Endothelial cell of umbilical vein (primary cell): Measurements from ENCODE around the gene EXOC1. TPM values are rescaled to one million over a fixed set of nuclear protein-coding genes. Genes with fewer than 3 reads are reported as not detected.

Source experiments
- BruUV-seq: library from RNA; stranded (reverse); fragments of 400-500 nt; replicated peaks from 2 replicates; lab custom pipeline; 2021; lab: Mats Ljungman, UMichigan
- CTCF ChIA-PET: fragments of 300-600, 350-600 bp; sonication (Branson Sonifier 250); formaldehyde crosslinking; loops from one replicate; lab custom pipeline; 2021; ENCODE audit warnings: antibody characterized with exemption, inconsistent platforms; lab: Charles Lee
- POLR2A ChIA-PET: fragments of 300-600, 350-600 bp; sonication (Branson Sonifier 250); formaldehyde crosslinking; loops from one replicate; lab custom pipeline; 2021; ENCODE audit warnings: antibody characterized with exemption, inconsistent platforms; lab: Charles Lee
- DNase-seq: peaks from one replicate; pipeline ENCODE4 v3.0.0-alpha.2; 2011; ENCODE audit warnings: low read depth, low spot score
- FAIRE-seq: peaks from 2 replicates; lab custom pipeline; 2011; peaks lifted over from hg19 to GRCh38; lab: Jason Lieb, UNC
- H2AFZ ChIP-seq: 2 replicates; pipeline ENCODE4 v1.6.0; 2012; ENCODE audit warnings: low read depth, low read length, control low read depth, inconsistent platforms
- H3K27ac ChIP-seq: 2 replicates; pipeline ENCODE4 v1.5.1; 2011; ENCODE audit warnings: low read depth, mild to moderate bottlenecking, control low read depth, low read length, moderate library complexity; ENCODE audit not compliant: insufficient read depth
- H3K27me3 ChIP-seq, 2 experiments: 2 replicates each; pipeline versions ENCODE4 v1.6.0 to v1.6.1; 2011; ENCODE audit warnings: low read length in 2 of 2, mixed read lengths in 1 of 2; ENCODE audit not compliant: control insufficient read depth in 2 of 2, insufficient read depth in 2 of 2
- H3K36me3 ChIP-seq, 2 experiments: 2 replicates in 1 of 2; 3 replicates in 1 of 2; pipeline ENCODE4 v1.5.1; 2011; ENCODE audit warnings: low read length in 2 of 2, mild to moderate bottlenecking in 1 of 2, moderate library complexity in 1 of 2; ENCODE audit not compliant: control insufficient read depth in 2 of 2, insufficient read depth in 2 of 2; ENCODE audit errors: extremely low read depth in 1 of 2
- H3K4me1 ChIP-seq: 3 replicates; pipeline ENCODE4 v1.5.1; 2011; ENCODE audit warnings: mild to moderate bottlenecking, low read length; ENCODE audit not compliant: control insufficient read depth, insufficient read depth; ENCODE audit errors: extremely low read depth
- H3K4me2 ChIP-seq: 2 replicates; pipeline ENCODE4 v1.6.1; 2011; ENCODE audit warnings: low read length, control low read depth, mixed read lengths; ENCODE audit not compliant: insufficient read depth
- H3K4me3 ChIP-seq, 3 experiments: fragments of 200-600 bp in 1 of 3; sonication (generic), shearing (Covaris generic) in 1 of 3; replicated peaks in 1 of 3; 2 replicates each; pipeline ENCODE4 v1.5.1; 2011 to 2016; ENCODE audit warnings: control low read depth in 3 of 3, low read length in 3 of 3, mild to moderate bottlenecking in 2 of 3, inconsistent platforms in 1 of 3, low read depth in 1 of 3, moderate library complexity in 1 of 3; ENCODE audit not compliant: insufficient read depth in 1 of 3
- H3K79me2 ChIP-seq: 2 replicates; pipeline ENCODE4 v1.6.0; 2012; ENCODE audit warnings: low read length, inconsistent platforms; ENCODE audit not compliant: control insufficient read depth, insufficient read depth
- H3K9ac ChIP-seq: replicated peaks from 2 replicates; pipeline ENCODE3; 2011; ENCODE audit warnings: low read length, control low read depth; ENCODE audit not compliant: insufficient read depth; ENCODE audit errors: extremely low read depth
- H3K9me1 ChIP-seq: replicated peaks from 3 replicates; pipeline ENCODE4 v1.6.0; 2011; ENCODE audit warnings: mild to moderate bottlenecking, low read length; ENCODE audit not compliant: control insufficient read depth, insufficient read depth; ENCODE audit errors: extremely low read depth
- H3K9me3 ChIP-seq: replicated peaks from 2 replicates; pipeline ENCODE4 v1.5.1; 2012; ENCODE audit warnings: low read length, inconsistent platforms; ENCODE audit not compliant: control insufficient read depth, insufficient read depth
- H4K20me1 ChIP-seq: replicated peaks from 2 replicates; pipeline ENCODE3; 2011; ENCODE audit warnings: mild to moderate bottlenecking, low read length; ENCODE audit not compliant: control insufficient read depth, insufficient read depth; ENCODE audit errors: extremely low read depth
- CTCF ChIP-seq, 2 donors: IDR thresholded peaks; 1 replicate in 1 of 2; 2 replicates in 1 of 2; pipeline ENCODE4 v1.5.1; 2011; ENCODE audit warnings: low read length in 2 of 2, mild to moderate bottlenecking in 2 of 2, moderate library complexity in 2 of 2, control low read depth in 1 of 2, inconsistent platforms in 1 of 2, low read depth in 1 of 2; ENCODE audit not compliant: insufficient read depth in 1 of 2; ENCODE audit errors: extremely low read depth in 1 of 2
- EZH2 ChIP-seq: IDR thresholded peaks from 2 replicates; pipeline ENCODE4 v1.6.1; 2012; ENCODE audit warnings: borderline replicate concordance, low read depth, mild to moderate bottlenecking, moderate library complexity, low read length, inconsistent platforms; ENCODE audit not compliant: severe bottlenecking
- FOS ChIP-seq: IDR thresholded peaks from 2 replicates; pipeline ENCODE4 v1.6.1; 2011; ENCODE audit warnings: mild to moderate bottlenecking, low read length, moderate library complexity, borderline replicate concordance; ENCODE audit not compliant: insufficient read depth
- GATA2 ChIP-seq: IDR thresholded peaks from 2 replicates; pipeline ENCODE4 v1.7.0; 2011; ENCODE audit warnings: low read depth, mild to moderate bottlenecking, moderate library complexity, mixed read lengths, low read length; ENCODE audit not compliant: insufficient read length, insufficient read depth
- JUN ChIP-seq: IDR thresholded peaks from 2 replicates; pipeline ENCODE4 v1.6.1; 2011; ENCODE audit warnings: borderline replicate concordance, low read depth; ENCODE audit not compliant: insufficient read length, insufficient read depth
- MAX ChIP-seq: IDR thresholded peaks from 2 replicates; pipeline ENCODE4 v1.6.1; 2011; ENCODE audit not compliant: insufficient read depth, insufficient read length
- MYC ChIP-seq: IDR thresholded peaks from one replicate; pipeline ENCODE4 v1.6.1; 2011; ENCODE audit warnings: mild to moderate bottlenecking, low read depth, low read length
- POLR2A ChIP-seq: IDR thresholded peaks from 2 replicates; pipeline ENCODE4 v1.6.1; 2012; ENCODE audit warnings: low read depth, mild to moderate bottlenecking, control low read depth, low read length
- POLR2AphosphoS5 ChIP-seq: IDR thresholded peaks from 2 replicates; pipeline ENCODE4 v1.6.1; 2012; ENCODE audit warnings: low read depth, mild to moderate bottlenecking, control low read depth, low read length, moderate library complexity; ENCODE audit not compliant: insufficient read depth
- dilution Hi-C: fragments of 300-500 bp; cut with MboI; formaldehyde crosslinking; loops from one replicate; pipeline ENCODE4 v1.15.0; 2019; ENCODE audit warnings: low sequenced_read_pairs; ENCODE audit not compliant: extremely low pct_ligation_motif_present
- intact Hi-C: fragments of 100-400 bp; cut with micrococcal nuclease; formaldehyde crosslinking; loops from one replicate; pipeline ENCODE4 v1.10.0; 2022
- polyA plus RNA-seq, 4 experiments: library from polyadenylated mRNA; depleted of rRNA in 3 of 4; stranded (reverse) in 3 of 4; unstranded in 1 of 4; fragments of >200 nt; gene quantifications; 2 replicates each; pipeline versions ENCODE4 v1.2.1 to v1.2.3, GENCODE V29; 2011 to 2012; ENCODE audit warnings: missing spikeins in 1 of 4
- total RNA-seq: library from RNA; stranded (reverse); gene quantifications from 2 replicates; pipeline ENCODE4 v1.2.3, GENCODE V29; 2021

Gene EXOC1
- total and polyA plus RNA-seq, 2 donors (not counting 3 experiments of a cell fraction or from before 2014, with no cell fraction given), result 11.6 to 33.3 TPM

GRCh38 chr4:55887594-55887993 lies 34.1 kb downstream of the EXOC1 start:
- dilution Hi-C loops, result no loop called here
- CTCF ChIA-PET, result interaction anchor here (1.0 to 1.9 kb wide), 3 partner anchors 16 to 61 kb away, joined by 3 to 7 read pairs (median 4); partner anchors contain the start of gene CEP135

More at GRCh38 chr4:55887594-55887993, 34.1 kb downstream of the EXOC1 start:
- Histone ChIP-seq H3K9ac (no peak overlapping the region), H2AFZ (no peak overlapping the region), H3K9me1 (no peaks in the 10 kb centered on the region), H3K36me3 (peaks cover 0 to 10% of the 10 kb centered on the region in 2 experiments), H3K27me3 (no peaks in the 10 kb centered on the region), H3K4me3 (no peak overlapping the region), H3K79me2 (no peaks in the 10 kb centered on the region), H3K4me2 (no peak overlapping the region), H3K9me3 (no peaks in the 10 kb centered on the region), H3K4me1 (no peaks in the 10 kb centered on the region), H3K27ac (no peak overlapping the region), H4K20me1 (no peaks in the 10 kb centered on the region)
- TF ChIP-seq JUN (no peak), GATA2 (no peak), MAX (no peak), EZH2 (no peak), CTCF (IDR thresholded peaks at IDR 0.05; ENCODE audit: extremely low read depth in 1 of 2, insufficient read depth in 1 of 2, low read depth in 1 of 2, low read length in 2 of 2) (no peak), POLR2AphosphoS5 (no peak), MYC (no peak), POLR2A (no peak), FOS (no peak)
- DNase-seq (no peak), FAIRE-seq (no peak)
- intact Hi-C loops, result no loop called here
- POLR2A ChIA-PET, result no interaction called here
- no TSS peak for BruUV-seq
